HepG2 (cell line): ENCODE measurements around the gene SPRYD4. TPM values are rescaled to one million over a fixed set of nuclear protein-coding genes. Genes with fewer than 3 reads are reported as not detected.

Experiments
- ATAC-seq: fragments of 200-7000 bp; cut with Tn5 transposase; 3 replicates; pipeline ENCODE4 v1.9.1; 2020; ENCODE audit warnings: mild to moderate bottlenecking, moderate library complexity
- BruUV-seq: library from RNA; stranded (reverse); fragments of 400-500 nt; replicated peaks from 2 replicates; lab custom pipeline; 2021; lab: Mats Ljungman, UMichigan
- CTCF ChIA-PET: fragments of 300-600 bp; formaldehyde crosslinking; extraction: SDS; loops from one replicate; lab custom pipeline; 2021; ENCODE audit warnings: low total read pairs, inconsistent platforms, low intra/inter-chr PET ratio; lab: Yijun Ruan, JAX
- POLR2A ChIA-PET: fragments of 350-600 bp; sonication (Branson Sonifier 250); formaldehyde crosslinking; loops from one replicate; lab custom pipeline; 2020; ENCODE audit warnings: antibody characterized with exemption, inconsistent platforms; lab: Yijun Ruan, JAX
- DNase-seq: peaks from one replicate; pipeline ENCODE4 v3.0.0-alpha.2; 2015; ENCODE audit warnings: low spot score
- FAIRE-seq: peaks from 3 replicates; lab custom pipeline; 2011; peaks lifted over from hg19 to GRCh38; lab: Jason Lieb, UNC
- H2AFZ ChIP-seq: one replicate; pipeline ENCODE4 v1.6.1; 2011; ENCODE audit warnings: low read length, inconsistent platforms
- H3K27ac ChIP-seq: fragments of 300-600 bp; 3 replicates; pipeline ENCODE4 v1.8.0; 2011; ENCODE audit warnings: mixed run types, mild to moderate bottlenecking, mixed read lengths, low read length, inconsistent platforms; ENCODE audit not compliant: insufficient read depth; ENCODE audit errors: extremely low read length
- H3K27me3 ChIP-seq, 2 experiments: fragments of 200-600 bp in 1 of 2; 2 replicates in 1 of 2; 3 replicates in 1 of 2; pipeline versions ENCODE4 v1.6.0 to v1.8.0; 2011; ENCODE audit warnings: low read length in 2 of 2, mild to moderate bottlenecking in 2 of 2, moderate library complexity in 2 of 2, inconsistent platforms in 1 of 2; ENCODE audit not compliant: insufficient read depth in 2 of 2, control insufficient read depth in 1 of 2
- H3K36me3 ChIP-seq, 2 experiments: fragments of 200-600 bp in 1 of 2; replicated peaks in 1 of 2; 2 replicates in 1 of 2; 3 replicates in 1 of 2; pipeline versions ENCODE4 v1.5.1 to v1.8.0; 2011; ENCODE audit warnings: low read length in 2 of 2, inconsistent platforms in 1 of 2; ENCODE audit not compliant: insufficient read depth in 2 of 2, control insufficient read depth in 1 of 2
- H3K4me1 ChIP-seq: 2 replicates; pipeline ENCODE4 v1.5.1; 2012; ENCODE audit warnings: low read length, inconsistent platforms; ENCODE audit not compliant: insufficient read depth
- H3K4me2 ChIP-seq: 2 replicates; pipeline ENCODE4 v1.6.0; 2011; ENCODE audit warnings: low read depth, low read length, inconsistent platforms
- H3K4me3 ChIP-seq, 3 experiments: fragments of 200-600 bp in 1 of 3; sonication (generic), shearing (Covaris generic) in 1 of 3; replicated peaks in 1 of 3; 2 replicates each; pipeline ENCODE4 v1.5.1; 2011 to 2016; ENCODE audit warnings: low read length in 3 of 3, inconsistent platforms in 2 of 3, low read depth in 2 of 3, mild to moderate bottlenecking in 2 of 3, control low read depth in 1 of 3, mixed read lengths in 1 of 3; ENCODE audit not compliant: insufficient read depth in 1 of 3
- H3K79me2 ChIP-seq: one replicate; pipeline ENCODE4 v1.6.1; 2011; ENCODE audit warnings: low read length, inconsistent platforms; ENCODE audit not compliant: insufficient read depth
- H3K9ac ChIP-seq: 2 replicates; pipeline ENCODE4 v1.6.0; 2011; ENCODE audit warnings: mild to moderate bottlenecking, low read depth, low read length, inconsistent platforms; ENCODE audit not compliant: insufficient read depth
- H3K9me3 ChIP-seq: 2 replicates; pipeline ENCODE4 v1.5.1; 2012; ENCODE audit warnings: mild to moderate bottlenecking, low read length
- H4K20me1 ChIP-seq: 2 replicates; pipeline ENCODE4 v1.6.0; 2011; ENCODE audit warnings: inconsistent platforms, mild to moderate bottlenecking, low read length, moderate library complexity; ENCODE audit not compliant: insufficient read depth
- CENPT ChIP-seq: sonication (generic); formaldehyde crosslinking; IDR thresholded peaks from 2 replicates; pipeline ENCODE4 v1.8.0; 2022; ENCODE audit warnings: low read depth, mild to moderate bottlenecking, moderate library complexity, missing genetic modification reagents
- GZF1 ChIP-seq: sonication (generic); formaldehyde crosslinking; IDR thresholded peaks from 2 replicates; pipeline ENCODE4 v1.5.1; 2020; ENCODE audit warnings: mild to moderate bottlenecking, missing genetic modification reagents
- KDM2A ChIP-seq: sonication (generic); formaldehyde crosslinking; IDR thresholded peaks from 2 replicates; pipeline ENCODE4 v1.4.0; 2020; ENCODE audit warnings: low read depth, missing genetic modification reagents, borderline replicate concordance
- KMT2A ChIP-seq: sonication (generic); formaldehyde crosslinking; IDR thresholded peaks from 2 replicates; pipeline ENCODE4 v1.4.0; 2020; ENCODE audit warnings: missing genetic modification reagents
- MAX ChIP-seq: IDR thresholded peaks from 2 replicates; pipeline ENCODE4 v1.6.1; 2012; ENCODE audit warnings: inconsistent platforms
- NRL ChIP-seq: sonication (generic); formaldehyde crosslinking; IDR thresholded peaks from 2 replicates; pipeline ENCODE4 v1.5.0; 2020; ENCODE audit warnings: missing genetic modification reagents, mild to moderate bottlenecking, moderate library complexity, borderline replicate concordance
- PRDM15 ChIP-seq: sonication (generic); formaldehyde crosslinking; IDR thresholded peaks from 2 replicates; pipeline ENCODE4 v1.4.0; 2020; ENCODE audit warnings: missing genetic modification reagents
- SMAD1 ChIP-seq: sonication (generic); formaldehyde crosslinking; IDR thresholded peaks from 2 replicates; pipeline ENCODE4 v1.4.0; 2020; ENCODE audit warnings: missing genetic modification reagents, low read depth, mild to moderate bottlenecking, borderline replicate concordance
- THRA ChIP-seq: sonication (generic); formaldehyde crosslinking; IDR thresholded peaks from 2 replicates; pipeline ENCODE4 v1.4.0; 2020; ENCODE audit warnings: missing genetic modification reagents, borderline replicate concordance
- ZNF567 ChIP-seq: sonication (generic); formaldehyde crosslinking; IDR thresholded peaks from 2 replicates; pipeline ENCODE4 v1.8.1; 2023; ENCODE audit warnings: mild to moderate bottlenecking, missing genetic modification reagents, borderline replicate concordance
- ZSCAN25 ChIP-seq: sonication (generic); formaldehyde crosslinking; IDR thresholded peaks from 2 replicates; pipeline ENCODE4 v1.8.0; 2022; ENCODE audit warnings: mild to moderate bottlenecking, missing genetic modification reagents
- WGBS: methylation state at CpG from one replicate; pipeline ENCODE4 v1.1.6; 2017; ENCODE audit warnings: low lambda C conversion rate; 5-methylcytosine and 5-hydroxymethylcytosine counted together
- in situ Hi-C: cut with HindIII; loops from 2 replicates; pipeline ENCODE4 v1.10.0; 2017; ENCODE audit warnings: low pct_unique_long_range_greater_than_20kb; ENCODE audit not compliant: extremely low pct_ligation_motif_present
- intact Hi-C: fragments of 100-400 bp; cut with micrococcal nuclease; formaldehyde crosslinking; loops from one replicate; pipeline ENCODE4 v1.10.0; 2022; ENCODE audit not compliant: unreplicated experiment
- polyA plus RNA-seq, 8 experiments: library from polyadenylated mRNA; depleted of rRNA in 3 of 8; stranded (reverse) in 7 of 8; unstranded in 1 of 8; fragments of >200 nt; fragmentation: Illumina TruSeq in 4 of 8; extraction: Trizol in 4 of 8; gene quantifications; 2 replicates each; pipeline versions ENCODE4 v1.2.1 to v1.2.3, GENCODE V29; 2011 to 2016; ENCODE audit warnings: low read depth in 4 of 8, missing spikeins in 1 of 8, mixed read lengths in 1 of 8; ENCODE audit not compliant: insufficient read depth in 1 of 8
- total RNA-seq, 5 experiments: library from RNA; depleted of rRNA; stranded (reverse); fragments of >200 nt; fragmentation: Illumina TruSeq; extraction: Trizol; gene quantifications; 2 replicates each; pipeline ENCODE4 v1.2.3, GENCODE V29; 2016; ENCODE audit warnings: low read depth in 1 of 5
- TF ChIP-seq, protein P1 (sequence below): IDR thresholded peaks from 2 replicates; pipeline ENCODE4 v1.6.1; 2016; ENCODE audit warnings: missing compliant biosample characterization, missing genetic modification reagents, borderline replicate concordance
- TF ChIP-seq, protein P2 (sequence below): sonication (generic); formaldehyde crosslinking; IDR thresholded peaks from 2 replicates; pipeline ENCODE4 v1.8.0; 2022; ENCODE audit warnings: mild to moderate bottlenecking, missing genetic modification reagents, moderate library complexity
- TF ChIP-seq, protein P3 (sequence below): sonication (generic); formaldehyde crosslinking; IDR thresholded peaks from 2 replicates; pipeline ENCODE4 v1.4.0; 2020; ENCODE audit warnings: missing genetic modification reagents, borderline replicate concordance

SPRYD4 gene
- total and polyA plus RNA-seq, 2 of the 13 experiments (the other 11 are each of a cell fraction or from before 2014, with no cell fraction given), result 3.9 to 4.5 TPM

DNA sequence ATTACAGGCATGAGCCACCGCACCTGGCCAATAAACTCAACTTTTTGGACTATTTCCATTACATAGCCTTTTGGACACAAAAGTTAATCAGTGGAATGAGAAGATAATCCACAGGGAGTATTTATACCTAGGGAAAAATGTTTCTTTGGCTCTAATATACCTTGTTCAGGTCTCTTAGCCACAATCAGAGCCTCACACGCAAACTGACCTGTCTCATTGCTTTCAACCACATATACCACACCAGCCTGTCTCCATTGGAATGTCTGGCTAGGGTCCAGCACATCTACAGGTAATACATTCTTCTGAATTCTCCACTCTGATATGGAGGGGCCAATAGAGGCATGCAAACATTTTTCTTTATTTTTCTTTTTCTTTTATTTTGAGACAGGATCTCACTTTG lies 49.5 kb downstream of the SPRYD4 start:
- intact Hi-C loops (no loop called here), in situ Hi-C loops (loop anchor here (10.0 kb wide), 1 partner anchor 57 kb away; no protein-coding TSS in a partner anchor)
- Histone ChIP-seq H2AFZ (no peak overlapping the region), H3K27me3 (no peaks in the 10 kb centered on the region; a peak in 1 of 5 replicates), H3K9ac (no peak overlapping the region), H3K4me1 (peaks cover 27% of the 10 kb centered on the region), H4K20me1 (no peaks in the 10 kb centered on the region), H3K36me3 (no peaks in the 10 kb centered on the region), H3K27ac (no peak overlapping the region), H3K4me3 (no peak overlapping the region), H3K9me3 (no peaks in the 10 kb centered on the region), H3K4me2 (no peak overlapping the region), H3K79me2 (no peaks in the 10 kb centered on the region)
- FAIRE-seq (no peak), ATAC-seq (no peak), DNase-seq (peak; percentile 22)
- 45% methylated on average over 2 of the region's 2 CpGs for WGBS
- no TSS peak for BruUV-seq
- POLR2A ChIA-PET, result no interaction called here
- TF ChIP-seq ZNF567 (CRISPR knock-in tag) (no peak), PRDM15 (CRISPR knock-in tag) (no peak), MAX (no peak), CENPT (CRISPR knock-in tag) (no peak), ZSCAN25 (CRISPR knock-in tag) (no peak), GZF1 (no peak), SMAD1 (no peak), KMT2A (CRISPR knock-in tag) (no peak), NRL (CRISPR knock-in tag) (no peak), THRA (no peak), KDM2A (no peak)
- TF ChIP-seq, protein P1, sequence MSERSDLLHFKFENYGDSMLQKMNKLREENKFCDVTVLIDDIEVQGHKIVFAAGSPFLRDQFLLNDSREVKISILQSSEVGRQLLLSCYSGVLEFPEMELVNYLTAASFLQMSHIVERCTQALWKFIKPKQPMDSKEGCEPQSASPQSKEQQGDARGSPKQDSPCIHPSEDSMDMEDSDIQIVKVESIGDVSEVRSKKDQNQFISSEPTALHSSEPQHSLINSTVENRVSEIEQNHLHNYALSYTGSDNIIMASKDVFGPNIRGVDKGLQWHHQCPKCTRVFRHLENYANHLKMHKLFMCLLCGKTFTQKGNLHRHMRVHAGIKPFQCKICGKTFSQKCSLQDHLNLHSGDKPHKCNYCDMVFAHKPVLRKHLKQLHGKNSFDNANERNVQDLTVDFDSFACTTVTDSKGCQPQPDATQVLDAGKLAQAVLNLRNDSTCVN (CRISPR knock-in tag), result no peak
- TF ChIP-seq, protein P2, sequence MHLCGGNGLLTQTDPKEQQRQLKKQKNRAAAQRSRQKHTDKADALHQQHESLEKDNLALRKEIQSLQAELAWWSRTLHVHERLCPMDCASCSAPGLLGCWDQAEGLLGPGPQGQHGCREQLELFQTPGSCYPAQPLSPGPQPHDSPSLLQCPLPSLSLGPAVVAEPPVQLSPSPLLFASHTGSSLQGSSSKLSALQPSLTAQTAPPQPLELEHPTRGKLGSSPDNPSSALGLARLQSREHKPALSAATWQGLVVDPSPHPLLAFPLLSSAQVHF, result no peak
- TF ChIP-seq, protein P3, sequence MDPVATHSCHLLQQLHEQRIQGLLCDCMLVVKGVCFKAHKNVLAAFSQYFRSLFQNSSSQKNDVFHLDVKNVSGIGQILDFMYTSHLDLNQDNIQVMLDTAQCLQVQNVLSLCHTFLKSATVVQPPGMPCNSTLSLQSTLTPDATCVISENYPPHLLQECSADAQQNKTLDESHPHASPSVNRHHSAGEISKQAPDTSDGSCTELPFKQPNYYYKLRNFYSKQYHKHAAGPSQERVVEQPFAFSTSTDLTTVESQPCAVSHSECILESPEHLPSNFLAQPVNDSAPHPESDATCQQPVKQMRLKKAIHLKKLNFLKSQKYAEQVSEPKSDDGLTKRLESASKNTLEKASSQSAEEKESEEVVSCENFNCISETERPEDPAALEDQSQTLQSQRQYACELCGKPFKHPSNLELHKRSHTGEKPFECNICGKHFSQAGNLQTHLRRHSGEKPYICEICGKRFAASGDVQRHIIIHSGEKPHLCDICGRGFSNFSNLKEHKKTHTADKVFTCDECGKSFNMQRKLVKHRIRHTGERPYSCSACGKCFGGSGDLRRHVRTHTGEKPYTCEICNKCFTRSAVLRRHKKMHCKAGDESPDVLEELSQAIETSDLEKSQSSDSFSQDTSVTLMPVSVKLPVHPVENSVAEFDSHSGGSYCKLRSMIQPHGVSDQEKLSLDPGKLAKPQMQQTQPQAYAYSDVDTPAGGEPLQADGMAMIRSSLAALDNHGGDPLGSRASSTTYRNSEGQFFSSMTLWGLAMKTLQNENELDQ, result no peak
- CTCF ChIA-PET, result no interaction called here
